ENCODE results near the gene NPNT.

NPNT gene

GRCh38 chr4:105912633-105913032, 17.4 kb downstream of the NPNT start:
- H3K4me3 ChIP-seq (ENCODE audit: low read depth, low read length), result no peak overlapping the region
- no peak for DNase-seq (ENCODE audit: low read depth)
- TF ChIP-seq CTCF (IDR thresholded peaks at IDR 0.05; ENCODE audit: insufficient read depth, low read depth, low read length, missing control alignments), result no peak

- no peak overlapping the region for H3K4me3 ChIP-seq (ENCODE audit: low read depth, low read length)
- TF ChIP-seq CTCF (IDR thresholded peaks at IDR 0.05; ENCODE audit: insufficient read depth, low read depth, low read length, missing control alignments), result no peak
- no peak for DNase-seq (ENCODE audit: low read depth)
Measured at GRCh38 chr4:105917171-105917685, 22.0 kb downstream of the NPNT start.

- no peak for TF ChIP-seq CTCF (IDR thresholded peaks at IDR 0.05; ENCODE audit: insufficient read depth, low read depth, low read length, missing control alignments)
Measured at GRCh38 chr4:105921301-105921700, 26.0 kb downstream of the NPNT start.

GRCh38 chr4:105923497-105924238, 28.4 kb downstream of the NPNT start:
- no peak for TF ChIP-seq CTCF (IDR thresholded peaks at IDR 0.05; ENCODE audit: insufficient read depth, low read depth, low read length, missing control alignments)
- no peak overlapping the region for H3K4me3 ChIP-seq (ENCODE audit: low read depth, low read length)
- DNase-seq (ENCODE audit: low read depth), result no peak

More at GRCh38 chr4:105921301-105921700, 26.0 kb downstream of the NPNT start:
- no peak for DNase-seq (ENCODE audit: low read depth)
- no peak overlapping the region for H3K4me3 ChIP-seq (ENCODE audit: low read depth, low read length)

GRCh38 chr4:105924341-105924740, 29.1 kb downstream of the NPNT start:
- H3K4me3 ChIP-seq (ENCODE audit: low read depth, low read length), result no peak overlapping the region
- DNase-seq (ENCODE audit: low read depth), result no peak
- TF ChIP-seq CTCF (IDR thresholded peaks at IDR 0.05; ENCODE audit: insufficient read depth, low read depth, low read length, missing control alignments), result no peak

GRCh38 chr4:105930698-105931097, 35.4 kb downstream of the NPNT start:
- no peak for DNase-seq (ENCODE audit: low read depth)
- H3K4me3 ChIP-seq (ENCODE audit: low read depth, low read length), result no peak overlapping the region
- no peak for TF ChIP-seq CTCF (IDR thresholded peaks at IDR 0.05; ENCODE audit: insufficient read depth, low read depth, low read length, missing control alignments)

- H3K4me3 ChIP-seq (ENCODE audit: low read depth, low read length), result no peak overlapping the region
- DNase-seq (ENCODE audit: low read depth), result no peak
- TF ChIP-seq CTCF (IDR thresholded peaks at IDR 0.05; ENCODE audit: insufficient read depth, low read depth, low read length, missing control alignments), result no peak
Measured at GRCh38 chr4:105933083-105933482, 37.8 kb downstream of the NPNT start.
